Activated T-cell treated with anti-CD3 and anti-CD28 coated beads, Interleukin-2, amount 50 U/mL, for 1 hour (primary cell): Measurements from ENCODE around the gene SPINK1.
"Not testable (repeated sequence)": the region's sequence is repeated elsewhere in the genome, so short reads cannot be mapped to it uniquely, and the experiment has no call there.

ENCODE experiments used
- DNase-seq: peaks from one replicate; pipeline ENCODE4 v3.0.0-alpha.2; 2020

Gene SPINK1

GRCh38 chr5:147831465-147831864 is at the start of gene SPINK1:
Gene SPINK1, minus strand, starts transcription at chr5:147831671. Its CDS starts 94 bp downstream, at chr5:147831577.
- no peak for DNase-seq

- no peak for DNase-seq
Observed at GRCh38 chr5:147880487-147880886, 49.0 kb upstream of the SPINK1 start.

DNA sequence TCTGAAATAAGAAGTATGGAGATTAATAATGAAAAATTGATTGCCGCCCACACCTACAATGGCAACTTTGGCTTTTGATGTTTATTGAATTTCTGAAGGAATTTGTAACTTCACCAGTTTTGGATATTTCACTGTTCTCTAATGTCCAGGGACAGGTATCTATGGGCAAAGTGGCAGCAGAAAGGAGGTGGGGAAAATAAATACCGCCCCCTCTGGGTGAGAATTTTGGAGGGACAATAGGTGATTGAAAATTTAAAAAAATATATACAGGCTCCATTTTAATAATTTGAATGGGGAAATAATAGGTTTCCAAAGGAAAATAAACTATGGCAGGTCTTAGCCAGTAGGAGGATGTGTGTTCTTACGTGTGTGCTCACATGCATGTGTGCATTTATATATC is 48.3 kb upstream of the SPINK1 start:
- DNase-seq = no peak

GRCh38 chr5:147878066-147878759 is 46.7 kb upstream of the SPINK1 start, which contains the start of gene SCGB3A2:
Gene SCGB3A2, plus strand, starts transcription at chr5:147878711. Its CDS starts 93 bp downstream, at chr5:147878804.
- DNase-seq = no peak

DNA sequence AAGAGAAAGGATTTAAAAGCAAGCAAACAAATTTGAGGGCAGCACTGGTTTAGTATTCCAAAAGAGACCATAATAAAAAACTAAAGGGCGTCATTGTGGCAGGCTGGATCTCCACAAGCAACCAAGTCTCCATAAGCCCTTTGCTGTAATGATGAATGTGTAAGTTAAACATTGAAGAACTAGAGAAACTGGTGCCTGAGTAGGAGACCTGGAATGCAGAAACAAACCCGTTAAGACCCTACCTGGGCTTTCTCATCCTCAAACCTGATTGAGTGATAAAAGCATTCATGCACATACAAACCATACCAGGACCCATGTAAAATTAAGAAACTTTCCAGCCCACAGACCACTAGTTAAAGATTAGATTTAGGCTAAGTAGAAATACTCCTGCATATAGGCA is 45.2 kb upstream of the SPINK1 start:
- DNase-seq = no peak

DNA sequence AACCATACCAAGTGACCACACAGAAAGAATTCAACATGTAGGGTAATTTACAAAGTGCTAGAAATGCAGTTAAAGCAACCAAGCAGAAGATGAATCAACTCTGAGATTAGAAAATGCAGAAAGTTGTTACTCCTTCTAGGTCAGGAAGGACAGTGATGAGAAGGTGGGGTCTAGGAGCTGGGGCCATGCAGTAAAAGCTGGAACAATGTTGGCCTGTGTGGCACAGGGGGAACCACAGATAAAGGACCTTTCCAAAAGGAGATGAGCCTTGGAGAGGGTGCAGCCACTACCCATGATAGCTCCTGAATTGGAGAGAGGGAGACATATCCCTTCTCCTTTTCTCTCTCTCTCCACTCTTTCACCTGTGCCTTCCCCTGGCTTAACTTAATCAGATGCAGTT is 44.7 kb upstream of the SPINK1 start:
- DNase-seq = no peak

DNA sequence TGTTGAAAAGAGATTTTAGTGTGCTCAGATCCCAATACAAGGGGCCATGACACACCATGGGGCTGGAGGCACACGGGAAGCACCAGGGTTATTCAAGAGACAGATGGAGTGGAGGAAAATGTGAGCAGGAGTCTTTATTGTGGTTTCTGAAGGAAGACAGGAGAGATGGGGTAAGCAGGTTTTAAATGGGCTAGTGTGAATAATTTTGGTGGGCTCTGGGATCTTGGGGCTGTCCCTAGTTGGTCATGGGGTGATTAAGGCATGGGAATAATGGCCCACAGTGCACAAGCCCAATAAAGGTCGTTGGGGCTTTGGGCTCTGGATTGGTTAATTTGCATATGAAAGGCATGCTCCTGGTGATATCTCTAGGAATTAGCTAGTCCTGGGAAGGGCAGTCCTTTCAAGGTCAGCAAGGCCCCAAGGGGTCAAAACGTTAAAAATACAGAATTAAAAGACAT is 43.5 kb upstream of the SPINK1 start:
- DNase-seq = no peak

DNA sequence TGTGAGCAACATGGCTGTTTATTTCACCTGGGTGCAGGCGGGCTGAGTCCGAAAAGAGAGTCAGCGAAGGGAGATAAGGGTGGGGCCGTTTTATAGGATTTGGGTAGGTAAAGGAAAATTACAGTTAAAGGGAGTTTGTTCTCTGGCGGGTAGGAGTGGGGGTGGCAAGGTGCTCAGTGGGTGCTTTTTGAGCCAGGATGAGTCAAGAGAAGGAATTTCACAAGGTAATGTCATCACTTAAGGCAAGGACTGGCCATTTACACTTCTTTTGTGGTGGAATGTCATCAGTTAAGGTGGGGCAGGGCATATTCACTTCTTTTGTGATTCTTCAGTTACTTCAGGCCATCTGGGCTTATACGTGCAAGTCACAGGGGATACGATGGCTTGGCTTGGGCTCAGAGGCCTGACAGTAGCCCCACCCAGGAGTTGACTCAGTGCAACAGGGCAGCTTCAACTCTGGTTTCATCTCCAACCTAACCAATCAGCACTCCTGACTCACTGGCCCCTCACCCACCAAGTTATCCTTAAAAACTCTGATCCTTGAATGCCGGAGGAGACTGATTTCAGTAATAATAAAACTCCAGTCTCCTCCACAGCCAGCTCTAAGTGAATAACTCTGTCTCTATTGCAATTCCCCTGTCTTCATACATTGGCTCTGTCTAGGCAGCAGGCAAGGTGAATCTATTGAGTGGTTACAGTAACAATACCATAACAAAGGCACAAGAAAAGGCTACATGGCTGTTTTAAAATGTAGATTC is 42.8 kb upstream of the SPINK1 start:
- DNase-seq = not testable (repeated sequence)

DNA sequence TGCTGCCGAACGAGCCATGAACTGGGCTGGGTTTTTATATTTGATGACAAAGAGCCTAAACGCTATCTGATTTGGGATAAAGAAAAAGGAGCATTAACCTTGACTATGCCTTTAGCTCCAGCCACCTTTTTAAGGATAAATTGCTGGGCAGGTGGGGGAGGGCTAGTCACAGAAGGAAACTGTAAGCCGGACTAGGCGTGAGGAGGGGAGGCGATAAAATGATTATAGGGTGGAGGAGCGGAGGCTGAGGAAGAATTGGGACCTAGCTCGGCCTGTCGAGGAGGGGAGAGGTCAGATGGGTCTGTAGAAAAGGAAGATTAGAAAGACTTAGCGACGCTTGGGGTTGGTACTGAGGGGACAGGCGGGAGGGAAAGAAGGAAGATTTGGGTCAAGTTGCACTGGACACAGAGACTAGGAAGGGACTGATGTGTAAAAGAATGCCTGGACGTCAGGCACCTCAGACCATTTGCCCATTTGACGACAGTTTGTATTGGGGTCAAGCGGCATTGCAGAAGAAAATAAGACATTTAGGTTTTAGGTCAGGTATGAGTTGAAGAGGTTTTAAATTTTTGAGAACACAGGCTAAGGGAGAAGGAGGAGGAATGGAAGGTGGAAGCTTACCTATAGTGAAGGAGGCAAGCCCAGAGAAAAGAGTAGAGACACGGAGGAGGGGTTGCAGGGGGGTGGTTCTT is 41.4 kb upstream of the SPINK1 start:
- not testable (repeated sequence) for DNase-seq

- DNase-seq = not testable (repeated sequence)
Observed at GRCh38 chr5:147871980-147872549, 40.6 kb upstream of the SPINK1 start.

DNA sequence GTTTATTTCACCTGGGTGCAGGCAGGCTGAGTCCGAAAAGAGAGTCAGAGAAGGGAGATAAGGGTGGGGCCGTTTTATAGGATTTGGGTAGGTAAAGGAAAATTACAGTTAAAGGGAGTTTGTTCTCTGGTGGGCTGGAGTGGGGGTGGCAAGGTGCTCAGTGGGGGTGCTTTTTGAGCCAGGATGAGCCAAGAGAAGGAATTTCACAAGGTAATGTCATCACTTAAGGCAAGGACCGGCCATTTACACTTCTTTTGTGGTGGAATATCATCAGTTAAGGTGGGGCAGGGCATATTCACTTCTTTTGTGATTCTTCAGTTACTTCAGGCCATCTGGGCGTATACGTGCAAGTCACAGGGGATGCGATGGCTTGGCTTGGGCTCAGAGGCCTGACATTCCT is 38.4 kb upstream of the SPINK1 start:
- DNase-seq = not testable (repeated sequence)

DNA sequence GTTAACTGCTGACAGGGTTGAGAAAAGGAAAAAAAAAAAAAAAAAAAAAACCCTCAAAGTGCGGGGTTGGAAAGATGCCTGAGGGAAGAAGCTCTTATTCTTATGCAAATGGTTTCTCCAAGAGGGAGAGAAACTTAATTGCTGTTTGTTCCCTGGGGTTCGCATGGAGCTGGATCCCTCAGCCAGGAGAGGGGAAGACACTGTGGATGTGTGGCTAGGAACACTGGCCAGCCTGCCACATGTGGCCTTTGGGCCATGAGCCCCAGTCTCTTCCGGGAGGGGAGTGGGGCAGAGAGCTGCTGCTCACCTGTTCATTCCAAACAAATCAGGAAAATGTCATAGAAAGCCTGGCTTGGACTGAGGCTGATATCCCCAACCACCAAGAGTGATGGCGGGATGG is 37.6 kb upstream of the SPINK1 start:
- no peak for DNase-seq

DNA sequence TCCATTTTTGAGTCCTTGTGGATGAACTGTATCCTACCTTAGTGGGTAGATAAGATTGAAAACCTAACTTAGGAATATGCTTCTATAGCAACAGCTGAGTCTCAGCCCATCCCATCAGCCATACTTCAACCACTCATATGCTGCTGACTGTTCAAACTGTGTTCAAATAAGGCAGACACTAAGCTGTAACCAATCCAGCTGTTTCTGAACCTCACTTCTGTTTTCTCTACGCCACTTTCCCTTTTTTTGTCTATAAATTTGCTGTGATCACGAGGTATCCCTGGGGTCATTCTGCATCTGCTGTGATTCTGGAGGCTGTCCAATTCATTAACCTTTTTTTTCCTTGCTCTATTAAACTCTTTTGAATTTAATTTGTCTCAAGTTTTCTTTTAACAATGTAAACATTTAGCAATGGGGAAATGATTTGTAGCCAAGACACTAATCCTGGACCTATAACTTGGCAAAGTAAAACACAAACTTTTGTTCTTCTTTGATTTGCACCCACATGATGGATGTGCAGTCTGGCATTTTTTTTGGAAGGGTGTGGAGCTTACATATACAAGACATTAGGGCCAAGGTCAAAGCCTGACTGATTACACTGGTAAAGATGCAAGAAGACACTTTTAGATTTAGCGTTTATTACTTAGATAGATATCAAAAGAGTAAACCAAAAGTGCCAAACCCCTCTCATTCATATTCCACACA is 32.1 kb upstream of the SPINK1 start:
- no peak for DNase-seq

GRCh38 chr5:147860641-147861025 is 29.2 kb upstream of the SPINK1 start:
- no peak for DNase-seq

- DNase-seq = no peak
Observed at GRCh38 chr5:147859962-147860640, 28.6 kb upstream of the SPINK1 start.

- DNase-seq = no peak
Observed at GRCh38 chr5:147858565-147858964, 27.1 kb upstream of the SPINK1 start.

DNA sequence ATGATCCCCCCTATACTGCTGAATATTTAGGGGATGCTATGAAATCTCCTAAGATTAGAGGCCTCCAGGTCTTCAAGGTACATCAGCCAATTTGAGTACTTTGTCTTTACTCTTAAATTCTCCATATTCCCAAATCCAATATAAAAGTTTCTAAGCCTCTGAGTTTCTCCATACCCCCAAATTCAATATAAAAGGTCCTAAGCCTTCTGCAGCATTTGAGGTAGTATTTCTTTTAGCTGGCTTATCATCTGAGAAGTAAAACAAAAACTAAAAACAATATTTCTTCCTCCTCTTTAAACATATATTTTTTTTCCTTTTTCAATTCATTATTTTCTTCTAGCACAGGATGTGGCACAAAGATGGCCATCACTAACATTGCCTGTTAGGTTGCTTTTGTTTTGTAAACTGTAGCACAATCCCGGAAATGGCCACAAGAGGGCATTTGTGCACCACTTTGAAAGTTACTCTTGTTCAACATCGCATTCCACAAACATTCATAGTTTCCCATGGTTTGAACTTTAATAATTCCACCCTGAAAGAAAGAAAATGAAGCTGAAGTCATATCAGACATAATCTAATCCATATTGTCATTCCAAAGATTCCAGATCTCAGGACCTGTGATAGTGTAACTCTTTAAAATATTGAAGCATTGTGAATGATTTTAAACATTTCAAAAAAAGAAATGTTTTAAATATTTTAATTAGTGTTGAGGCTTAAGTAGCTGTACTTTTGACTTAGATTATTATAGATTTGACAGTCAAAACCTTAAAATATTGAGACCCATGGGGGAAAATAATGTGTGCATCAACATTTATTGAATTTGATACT is 26.0 kb upstream of the SPINK1 start:
- no peak for DNase-seq

GRCh38 chr5:147856801-147857200 is 25.3 kb upstream of the SPINK1 start:
- DNase-seq = no peak

GRCh38 chr5:147855774-147856069 is 24.3 kb upstream of the SPINK1 start:
- DNase-seq = no peak

DNA sequence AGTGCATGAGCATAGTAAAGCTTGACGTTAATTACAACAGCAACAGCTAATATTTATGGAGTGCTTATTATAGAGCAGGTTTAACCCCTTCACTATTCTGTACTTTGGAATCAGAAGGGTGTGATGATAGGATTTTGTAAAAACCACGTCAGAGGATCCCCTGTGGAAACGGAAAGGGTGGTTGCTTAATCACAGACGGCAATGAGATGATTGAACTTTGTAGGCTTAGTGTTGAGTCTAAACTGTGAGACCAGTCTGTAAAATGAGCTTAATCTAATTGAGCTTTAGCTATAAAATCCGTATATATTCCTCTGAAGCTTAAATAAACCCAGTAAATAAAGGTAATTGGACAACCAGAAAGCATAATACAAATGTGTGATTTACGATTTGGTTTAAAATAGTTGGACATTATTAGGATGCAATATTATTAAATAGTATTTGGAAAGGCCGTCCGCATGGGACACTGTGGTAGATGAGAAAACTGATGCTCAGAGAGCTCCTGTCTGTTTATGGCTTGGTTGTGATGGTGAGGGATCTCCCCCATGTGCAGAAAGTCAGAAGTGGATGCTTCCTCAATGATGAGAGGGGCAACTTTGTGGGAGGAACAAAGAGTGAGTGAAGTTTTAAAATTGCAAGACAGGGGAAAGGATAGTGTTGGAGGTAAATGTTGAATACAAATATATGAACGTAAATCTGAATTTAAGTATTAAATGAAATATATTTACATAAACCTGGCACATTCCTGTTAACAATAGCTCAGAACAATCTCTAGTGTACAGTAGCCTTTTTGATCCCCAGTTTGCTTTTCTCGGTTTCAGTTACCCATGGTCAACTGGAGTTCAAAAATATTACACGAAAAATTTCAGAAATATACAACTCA is 23.7 kb upstream of the SPINK1 start:
- no peak for DNase-seq
